ENCODE data around the gene ASPDH. TPM values are rescaled to one million over a fixed set of nuclear protein-coding genes. Genes with fewer than 3 reads are reported as not detected.

Gene ASPDH
- total RNA-seq, 1 donor from 2014 or later = not detected

DNA sequence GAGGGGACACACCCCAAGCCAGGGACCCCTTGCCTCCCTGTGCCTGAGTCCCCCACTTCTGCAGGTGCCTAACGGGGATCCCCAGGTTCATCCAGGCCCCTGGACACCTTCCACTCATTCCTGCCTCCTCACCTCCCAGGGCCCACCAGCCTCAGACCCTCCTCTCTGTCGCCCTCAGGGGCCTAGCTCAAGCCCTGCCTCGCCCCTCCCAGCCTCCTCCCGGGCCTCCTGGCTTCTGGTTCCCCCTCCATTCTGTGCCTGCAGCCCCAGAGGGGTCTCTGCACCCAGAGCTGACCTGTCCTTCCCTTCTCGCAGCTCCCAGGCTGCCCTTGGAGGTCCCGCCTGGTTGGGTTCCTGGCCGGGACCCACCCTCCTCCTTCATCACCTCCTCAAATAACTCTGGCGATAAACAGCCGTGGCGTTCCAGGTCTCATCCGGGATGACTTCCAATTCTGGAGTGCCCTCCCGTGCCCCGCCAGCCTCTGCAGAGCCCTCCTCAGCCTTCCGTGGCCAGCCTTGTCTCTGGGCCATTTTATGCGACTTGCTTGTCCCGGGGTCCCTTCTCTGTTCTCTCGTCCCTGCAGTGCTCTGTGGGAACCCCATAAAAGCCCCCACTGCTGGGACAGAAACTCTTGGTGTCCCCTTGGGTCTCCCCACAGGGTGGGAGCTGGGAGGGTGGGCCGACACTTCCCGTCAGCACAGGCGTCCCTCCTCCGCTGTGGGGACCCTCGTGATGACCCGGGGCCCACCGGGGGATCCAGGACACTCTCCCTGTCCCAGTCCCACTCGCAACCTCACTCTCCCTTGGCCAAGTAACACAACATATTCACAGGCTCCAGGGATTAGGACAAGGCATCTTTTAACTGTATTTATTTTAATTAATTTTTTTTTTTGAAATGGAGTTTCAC, 11.9 kb downstream of the ASPDH start:
- intact Hi-C loops (cut with DNase I) = no loop called here
- DNase-seq = peak; percentile 81
- ATAC-seq (ENCODE audit: poor library complexity) = peak; percentile 63

DNA sequence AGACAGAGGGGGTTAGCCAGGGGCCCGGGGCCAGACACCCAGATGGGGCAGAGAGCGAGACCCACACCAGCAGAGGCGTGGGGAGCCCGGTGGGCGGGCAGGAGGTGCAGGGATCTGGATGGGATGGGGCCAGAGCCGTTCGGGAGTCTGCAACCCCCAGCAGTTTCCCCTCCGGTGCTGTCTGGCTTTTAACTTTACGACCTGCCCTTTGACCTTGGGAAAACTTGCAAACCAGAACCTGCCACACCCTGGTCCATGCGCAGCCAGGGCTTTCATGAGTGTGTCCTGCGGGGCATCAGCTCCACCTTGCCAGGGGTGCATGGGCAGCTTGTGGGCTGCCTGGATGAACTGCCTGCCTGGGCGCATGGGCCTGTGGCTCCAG, 12.5 kb downstream of the ASPDH start:
- DNase-seq = no peak
- ATAC-seq (ENCODE audit: poor library complexity) = peak; percentile 4
- intact Hi-C loops (cut with DNase I) = no loop called here

DNA sequence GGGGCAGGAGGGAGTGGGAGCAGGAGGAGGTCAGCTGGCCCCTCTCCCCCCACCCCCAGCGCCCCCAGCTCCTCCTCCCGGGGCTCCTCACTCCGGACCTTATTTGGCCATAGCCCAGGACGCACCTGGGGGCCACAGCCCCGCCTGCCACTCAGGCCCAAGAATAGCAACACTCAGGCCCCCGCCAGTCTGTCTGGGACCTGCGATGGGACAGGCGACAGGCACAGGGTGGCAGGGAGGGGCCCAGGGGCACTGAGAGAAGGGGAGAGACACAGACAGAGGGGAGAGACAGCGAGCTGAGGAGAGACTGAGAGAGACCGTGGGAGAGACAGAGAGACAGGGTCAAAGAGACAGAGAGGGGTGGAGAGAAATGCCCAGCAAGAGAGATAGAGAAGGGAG, 13.0 kb downstream of the ASPDH start:
- DNase-seq (peak; percentile 88), ATAC-seq (ENCODE audit: poor library complexity) (peak; percentile 67)
- intact Hi-C loops (cut with DNase I) = no loop called here

DNA sequence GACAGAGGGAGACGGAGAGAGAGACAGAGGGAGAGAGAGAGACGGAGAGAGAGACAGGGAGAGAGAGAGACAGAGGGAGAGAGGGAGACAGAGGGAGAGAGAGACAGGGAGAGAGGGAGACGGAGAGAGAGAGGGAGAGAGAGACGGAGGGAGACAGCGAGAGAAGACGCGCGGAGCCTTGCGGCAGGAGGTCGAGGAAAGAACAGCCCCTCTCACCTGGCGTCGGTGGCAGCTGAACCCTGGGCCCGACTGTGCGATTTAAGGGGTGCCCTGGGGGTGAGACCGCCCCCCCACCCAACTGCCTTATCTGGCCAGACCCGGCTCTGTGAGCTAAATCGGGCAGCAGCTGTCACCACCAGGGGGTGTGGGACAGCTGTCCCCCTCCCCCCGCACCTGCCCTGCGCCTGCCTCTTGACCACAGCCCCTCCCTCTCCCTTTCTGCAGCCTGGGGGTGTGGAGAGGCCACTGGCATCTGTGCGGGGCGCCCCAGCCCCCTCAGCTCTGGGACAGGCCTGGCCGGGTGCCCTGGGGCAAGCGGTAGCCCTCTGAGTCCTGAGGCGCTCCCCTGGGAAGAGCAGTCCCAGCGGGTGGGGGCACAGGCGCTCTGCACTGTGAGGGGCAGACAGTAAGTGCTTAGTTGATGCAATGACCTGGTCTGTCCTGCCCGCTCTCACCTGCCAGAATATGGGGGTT, 13.5 kb downstream of the ASPDH start:
- ATAC-seq (ENCODE audit: poor library complexity) = peak; percentile 51
- DNase-seq = peak; percentile 86
- intact Hi-C loops (cut with DNase I) = no loop called here

DNA sequence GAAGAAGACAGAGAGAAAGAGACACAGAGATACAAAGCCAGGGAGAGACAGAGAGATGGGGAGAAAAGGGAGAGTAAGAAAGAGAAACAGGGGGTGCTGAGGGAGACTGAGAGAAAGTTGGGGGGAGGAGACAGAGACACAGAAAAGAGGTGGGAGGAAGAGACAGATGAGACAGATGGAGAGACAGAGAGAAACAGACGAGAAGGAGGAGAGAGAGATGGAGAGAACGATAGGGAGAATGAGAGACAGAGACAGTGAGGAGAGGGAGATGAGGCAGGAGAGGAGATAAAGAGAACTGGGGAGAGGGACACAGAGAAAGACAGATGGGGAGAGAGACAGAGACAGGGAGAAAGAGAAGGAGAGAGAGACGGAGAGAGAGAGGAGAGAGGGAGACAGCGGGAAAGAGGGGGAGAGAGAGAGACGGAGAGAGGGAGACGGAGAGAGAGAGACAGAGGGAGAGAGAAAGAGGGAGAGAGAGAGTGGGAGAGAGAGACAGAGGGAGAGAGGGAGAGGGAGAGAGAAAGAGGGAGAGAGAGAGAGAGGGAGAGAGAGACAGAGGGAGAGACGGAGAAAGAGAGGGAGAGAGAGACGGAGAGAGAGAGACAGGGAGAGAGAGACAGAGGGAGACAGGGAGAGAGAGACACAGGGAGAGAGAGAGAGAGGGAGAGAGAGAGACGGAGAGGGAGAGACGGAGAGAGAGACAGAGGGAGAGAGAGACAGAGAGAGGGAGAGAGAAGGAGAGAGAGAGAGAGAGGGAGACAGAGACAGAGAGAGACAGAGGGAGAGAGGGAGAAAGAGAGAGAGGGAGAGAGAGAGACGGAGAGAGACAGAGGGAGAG, 15.3 kb downstream of the ASPDH start:
- intact Hi-C loops (cut with DNase I) = no loop called here
- ATAC-seq (ENCODE audit: poor library complexity) = no peak

DNA sequence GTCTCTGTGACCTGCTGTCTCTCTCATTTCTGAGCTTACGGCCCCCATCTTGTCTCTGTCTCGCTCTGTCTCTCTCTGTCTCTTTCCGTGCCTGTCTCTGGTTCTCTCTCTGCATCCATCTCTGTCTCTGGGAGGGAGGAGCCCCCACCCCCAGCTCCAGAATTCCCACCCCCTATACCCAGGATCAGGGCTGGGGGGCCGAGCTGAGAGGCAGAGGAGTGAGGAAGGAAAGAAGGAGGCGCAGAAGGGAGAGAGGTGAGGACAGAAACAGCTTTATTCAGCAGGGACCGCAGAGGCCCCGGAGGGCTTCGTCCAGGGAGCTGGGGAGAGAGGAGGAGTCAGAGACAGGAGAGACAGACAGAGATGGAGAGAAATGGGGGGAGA, 16.7 kb downstream of the ASPDH start:
- DNase-seq = no peak
- intact Hi-C loops (cut with DNase I) = no loop called here

More for the DNA sequence above, 15.3 kb downstream of the ASPDH start:
- DNase-seq = no peak

DNA sequence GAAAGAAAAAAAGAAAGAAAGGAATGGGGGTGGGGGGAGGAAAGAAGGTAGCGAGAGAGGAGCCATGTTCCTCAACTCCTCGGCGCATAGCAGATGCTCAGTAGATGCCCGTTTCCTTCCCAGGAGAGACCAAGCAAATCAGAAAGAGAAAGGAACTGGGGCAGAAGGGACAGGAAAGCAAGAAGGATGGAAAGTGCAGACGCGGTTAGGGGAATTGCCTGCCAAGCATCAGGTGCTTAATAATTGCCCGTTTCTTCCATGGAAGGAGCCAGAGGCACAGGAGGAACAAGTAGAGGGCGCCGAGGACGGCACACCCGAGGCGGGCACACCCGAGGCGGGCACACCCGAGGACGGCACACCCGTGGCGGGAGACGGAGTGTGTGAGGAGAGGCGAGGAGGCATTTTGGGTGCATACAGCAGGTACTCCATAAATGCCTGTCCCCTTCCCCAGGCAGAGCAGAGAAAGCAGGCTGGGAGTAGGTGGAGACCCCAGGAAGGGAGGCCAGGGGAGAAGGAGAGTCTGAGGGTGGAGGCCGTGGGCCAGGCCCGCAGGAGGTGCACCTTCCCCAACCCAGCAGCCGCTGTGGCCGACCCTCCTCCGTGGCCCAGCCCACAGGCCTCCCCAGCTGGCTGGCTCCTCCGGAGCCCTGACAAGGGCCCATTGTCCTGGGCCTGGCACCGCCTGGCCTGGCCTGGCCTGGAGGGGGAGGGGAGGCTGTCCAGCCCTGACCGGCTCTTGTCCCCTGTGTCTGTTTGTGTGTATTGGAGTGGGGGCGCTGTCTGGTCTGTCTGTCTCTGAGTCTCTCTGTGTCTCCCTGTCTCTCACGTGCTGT, 17.3 kb downstream of the ASPDH start:
- peak; percentile 79 for DNase-seq

More for the DNA sequence above, 16.7 kb downstream of the ASPDH start:
- peak; percentile 4 for ATAC-seq (ENCODE audit: poor library complexity)

DNA sequence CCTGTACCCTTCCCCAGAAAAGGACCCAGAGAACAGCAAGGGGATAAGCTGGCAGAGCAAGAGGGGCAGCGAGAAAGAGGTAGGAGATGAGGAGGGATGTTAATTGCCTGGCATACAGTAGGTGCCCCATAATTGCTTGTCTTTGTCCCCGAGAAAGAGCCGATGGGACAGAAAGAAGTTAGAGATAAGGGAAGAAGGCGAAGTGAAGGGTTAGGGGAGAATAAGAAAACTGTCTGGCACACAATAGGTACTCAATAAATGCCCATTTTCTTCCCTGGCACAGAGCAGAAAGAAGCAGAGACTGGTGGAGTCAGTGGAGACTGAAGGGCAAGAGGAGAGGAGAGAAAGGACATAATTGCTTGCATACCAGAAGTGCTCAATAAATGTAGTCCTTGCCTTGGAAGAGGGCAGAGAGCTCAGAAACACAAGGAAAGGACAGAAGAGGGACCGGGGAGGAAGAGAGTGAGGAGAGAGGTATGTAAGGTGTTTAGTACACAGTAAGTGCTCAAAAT, 18.6 kb downstream of the ASPDH start:
- intact Hi-C loops (cut with DNase I) = no loop called here
- no peak for DNase-seq
- ATAC-seq (ENCODE audit: poor library complexity) = no peak

More for the DNA sequence above, 17.3 kb downstream of the ASPDH start:
- peak; percentile 42 for ATAC-seq (ENCODE audit: poor library complexity)
- intact Hi-C loops (cut with DNase I) = no loop called here

DNA sequence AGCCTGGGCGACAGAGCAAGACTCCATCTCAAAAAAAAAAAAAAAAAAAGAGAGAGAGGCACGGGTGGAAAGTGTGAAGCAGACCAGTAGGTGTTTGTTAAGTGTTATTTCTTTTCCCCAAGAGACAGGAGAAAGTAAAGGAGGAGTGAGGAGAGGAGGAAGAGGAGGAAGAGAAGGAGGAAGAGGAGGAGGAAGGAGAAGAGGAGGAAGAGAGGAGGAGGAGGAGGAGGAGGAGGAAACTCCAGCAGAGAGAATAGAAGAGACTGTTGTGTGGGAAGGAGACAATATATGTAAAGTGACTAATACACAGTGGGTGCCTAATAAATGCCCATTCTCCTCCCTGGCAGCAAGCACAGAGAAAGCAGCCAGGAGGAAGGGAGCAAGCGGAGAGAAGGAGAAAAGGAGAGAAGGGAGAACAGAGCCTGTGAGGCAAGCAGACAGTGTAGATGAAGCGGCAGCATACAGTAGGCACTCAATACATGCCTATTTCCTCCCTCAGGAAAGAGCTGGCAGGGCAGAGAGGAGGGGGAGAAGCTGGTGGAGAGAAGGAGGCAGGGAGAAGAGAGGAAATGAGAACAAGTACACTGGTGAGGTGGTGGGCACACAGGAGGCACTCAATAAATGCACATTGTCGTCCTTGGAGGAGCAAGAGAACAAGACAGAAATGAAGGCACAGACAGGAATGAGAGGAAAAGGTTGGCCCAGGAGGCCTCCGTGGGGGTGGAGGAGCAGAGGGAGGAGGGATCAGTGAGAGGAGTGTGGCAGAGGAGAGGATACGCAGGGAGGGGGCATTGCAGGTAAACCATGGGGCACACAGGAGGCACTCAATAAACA, 19.3 kb downstream of the ASPDH start:
- DNase-seq = peak; percentile 7

DNA sequence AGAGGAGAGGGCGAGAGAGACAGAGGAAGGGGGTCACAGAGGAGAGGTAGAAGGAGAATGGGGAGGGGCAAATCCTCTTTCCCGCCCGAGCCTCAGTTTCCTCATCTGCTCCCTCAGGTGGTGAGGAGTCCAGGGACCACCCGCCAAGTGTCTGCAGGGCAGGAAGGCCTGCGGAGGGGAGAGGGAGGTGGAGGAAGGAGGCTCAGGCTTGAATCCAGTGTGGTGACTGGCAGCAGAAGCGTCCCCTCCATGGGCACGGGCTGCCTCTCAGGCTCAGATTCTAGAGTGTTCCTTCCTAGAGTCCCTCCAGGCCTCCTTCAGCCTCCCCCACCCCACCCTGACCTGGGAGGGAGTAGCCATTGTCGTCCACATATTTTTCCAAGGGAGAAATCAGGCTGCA, 20.5 kb downstream of the ASPDH start:
- DNase-seq (peak; percentile 6), ATAC-seq (ENCODE audit: poor library complexity) (no peak)
- intact Hi-C loops (cut with DNase I) = no loop called here

More for the DNA sequence above, 19.3 kb downstream of the ASPDH start:
- intact Hi-C loops (cut with DNase I) = no loop called here
- no peak for ATAC-seq (ENCODE audit: poor library complexity)

DNA sequence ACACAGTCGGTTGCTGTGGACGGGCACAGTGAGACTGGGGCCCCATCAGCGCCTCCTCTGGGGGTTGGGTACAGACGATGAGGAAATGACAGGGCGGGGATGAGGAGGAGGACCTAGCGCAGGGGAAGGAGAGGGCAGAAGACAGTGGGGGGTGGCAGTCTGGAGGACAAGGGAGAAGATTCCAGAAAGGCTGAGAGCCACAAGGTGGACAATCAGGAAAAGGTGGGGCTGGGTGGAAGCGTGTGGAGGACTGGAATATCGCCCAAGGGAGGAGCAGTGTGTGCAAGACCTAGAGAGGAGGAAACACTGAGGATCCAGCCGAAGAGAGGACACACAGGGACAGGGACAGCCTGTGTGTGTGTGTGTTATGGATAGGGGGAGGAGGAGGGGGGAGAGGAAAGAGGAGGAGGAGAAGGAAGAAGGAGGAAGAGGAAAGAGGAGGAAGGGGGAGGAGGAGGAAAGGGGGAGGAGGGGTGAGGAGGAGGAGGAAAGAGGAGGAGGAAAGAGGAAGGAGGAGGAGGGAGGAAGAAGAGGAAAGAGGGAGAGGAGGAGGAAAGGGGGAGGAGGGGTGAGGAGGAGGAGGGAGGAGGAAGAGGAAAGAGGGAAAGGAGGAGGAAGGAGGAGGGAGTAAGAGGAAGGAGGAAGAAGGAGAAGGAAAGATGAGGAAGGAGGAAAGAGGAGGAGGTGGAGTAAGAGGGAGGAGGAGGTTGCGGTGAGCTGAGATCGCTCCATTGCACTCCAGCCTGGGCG, 21.2 kb downstream of the ASPDH start:
- intact Hi-C loops (cut with DNase I) = no loop called here
- ATAC-seq (ENCODE audit: poor library complexity) (no peak), DNase-seq (peak; percentile 32)

DNA sequence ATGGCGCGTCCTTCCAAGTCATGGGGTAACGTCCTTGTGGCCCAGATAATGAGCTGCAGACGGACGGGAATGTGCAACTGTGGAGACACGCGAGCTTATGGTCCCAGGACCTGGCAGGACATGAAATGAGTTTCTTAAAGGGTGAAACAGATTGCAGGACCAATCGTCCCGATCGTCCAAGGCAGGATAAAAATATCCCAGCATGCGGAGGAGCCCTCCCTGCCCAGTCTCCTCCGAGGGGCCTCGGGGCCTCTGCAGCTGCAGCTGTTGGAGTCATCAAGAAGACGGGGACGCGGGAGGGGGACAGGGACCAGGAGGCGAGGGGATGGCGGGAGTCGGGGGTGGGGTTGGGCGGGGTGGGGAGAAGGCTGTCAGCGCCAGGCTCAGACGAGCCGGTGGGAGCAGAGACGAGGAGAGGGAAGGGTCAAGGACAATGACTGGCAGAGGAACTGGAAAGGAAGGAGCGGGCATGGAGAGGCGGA, 22.7 kb downstream of the ASPDH start:
- intact Hi-C loops (cut with DNase I) = no loop called here
- ATAC-seq (ENCODE audit: poor library complexity) (no peak), DNase-seq (peak; percentile 26)

DNA sequence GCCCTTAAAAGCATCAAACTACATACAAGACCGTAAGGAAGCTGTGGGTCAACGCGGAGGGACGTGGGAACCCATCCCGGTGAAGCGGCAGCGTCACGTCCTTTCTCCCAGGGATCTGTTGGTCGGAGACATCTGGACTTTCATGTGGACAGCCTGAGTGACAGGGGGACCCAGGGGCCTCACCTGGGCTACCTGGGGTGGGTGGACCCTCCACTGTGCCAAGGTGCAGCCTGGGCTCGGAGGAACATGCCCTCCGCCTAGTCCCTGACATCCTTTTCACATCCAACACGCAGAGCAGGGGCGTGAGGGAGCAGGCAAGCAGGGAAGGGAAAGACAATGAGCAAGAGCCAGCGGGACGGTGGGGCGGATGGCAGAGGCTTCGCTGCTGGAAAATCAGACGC, 23.3 kb downstream of the ASPDH start:
- intact Hi-C loops (cut with DNase I) = no loop called here
- peak; percentile 30 for DNase-seq
- ATAC-seq (ENCODE audit: poor library complexity) = no peak

DNA sequence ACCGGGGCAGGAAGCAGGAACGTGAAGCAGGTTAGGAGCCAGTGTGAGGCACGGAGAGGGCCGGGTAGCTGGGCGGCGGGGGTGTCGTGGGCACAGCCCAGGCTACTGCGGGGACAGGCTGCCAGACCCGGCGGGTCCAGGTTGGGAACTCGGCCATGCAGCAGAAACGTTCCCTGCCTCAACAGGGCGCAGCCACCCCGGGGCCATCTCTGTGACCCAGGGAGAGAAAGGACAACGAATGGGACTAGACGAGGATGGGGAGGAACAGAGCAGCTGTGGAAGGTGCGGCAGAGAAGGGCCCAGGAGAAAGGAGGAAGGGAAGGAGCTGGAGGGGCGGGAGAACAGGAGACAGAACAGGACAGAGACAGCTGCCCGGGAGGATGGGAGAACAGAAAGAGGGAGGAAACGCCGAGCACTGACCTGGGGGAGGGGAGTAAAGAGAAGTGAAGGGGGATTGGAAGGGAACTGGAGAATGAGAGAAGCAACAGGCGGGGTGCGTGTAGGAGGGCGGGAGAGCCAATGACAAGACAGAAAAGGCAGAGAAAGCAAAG, 24.2 kb downstream of the ASPDH start:
- DNase-seq (peak; percentile 44), ATAC-seq (ENCODE audit: poor library complexity) (no peak)
- intact Hi-C loops (cut with DNase I) = no loop called here

DNA sequence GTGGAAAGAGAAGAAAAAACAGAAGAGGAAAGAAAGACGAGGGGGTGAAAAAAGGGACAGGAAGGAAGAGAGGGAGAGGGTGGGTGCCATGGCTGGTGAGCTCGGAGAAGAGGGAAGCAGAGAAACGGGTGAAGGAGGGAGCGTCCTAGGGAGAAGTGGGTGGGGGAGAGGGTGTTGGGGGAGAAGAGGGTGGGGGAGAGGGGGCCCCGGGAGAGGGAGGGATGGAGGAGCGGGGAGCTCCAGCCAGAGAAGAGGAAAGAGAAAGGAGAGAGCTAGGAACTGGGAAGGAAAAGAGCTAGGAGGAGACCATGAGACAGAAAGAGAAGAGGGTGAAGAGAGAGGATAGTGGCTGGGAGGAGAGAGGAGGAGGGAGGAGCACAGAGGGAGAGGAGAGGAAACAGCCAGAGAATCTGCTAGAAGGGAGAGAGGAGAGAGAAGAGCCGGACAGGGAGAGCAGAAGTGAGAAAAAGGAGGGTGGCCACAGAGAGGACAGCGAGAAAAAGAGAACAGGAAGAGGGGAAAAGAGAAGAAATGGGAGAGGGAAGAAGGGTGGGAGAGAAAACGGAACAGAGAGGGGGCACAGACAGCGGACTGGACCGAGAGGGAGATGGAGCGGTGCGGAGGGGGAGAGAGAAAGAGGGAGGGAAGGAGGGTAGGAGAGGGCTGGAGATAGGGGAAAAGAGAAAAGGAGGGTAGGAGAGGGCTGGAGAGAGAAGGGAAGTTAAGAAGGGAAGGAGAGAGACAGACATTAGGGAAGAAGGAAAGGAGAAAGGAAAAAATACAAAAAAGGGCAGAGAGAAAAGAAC, 25.1 kb downstream of the ASPDH start:
- DNase-seq (peak; percentile 39), ATAC-seq (ENCODE audit: poor library complexity) (peak; percentile 4)
- intact Hi-C loops (cut with DNase I) = no loop called here

Measured in Right ventricle myocardium superior (tissue), 1 donor.